ENCODE data around the gene C4orf50. TPM values are rescaled to one million over a fixed set of nuclear protein-coding genes. Genes with fewer than 3 reads are reported as not detected.

Gene C4orf50
- total and polyA plus RNA-seq, 2 of the 4 experiments (the other 2 are of a cell fraction), result not detected

DNA sequence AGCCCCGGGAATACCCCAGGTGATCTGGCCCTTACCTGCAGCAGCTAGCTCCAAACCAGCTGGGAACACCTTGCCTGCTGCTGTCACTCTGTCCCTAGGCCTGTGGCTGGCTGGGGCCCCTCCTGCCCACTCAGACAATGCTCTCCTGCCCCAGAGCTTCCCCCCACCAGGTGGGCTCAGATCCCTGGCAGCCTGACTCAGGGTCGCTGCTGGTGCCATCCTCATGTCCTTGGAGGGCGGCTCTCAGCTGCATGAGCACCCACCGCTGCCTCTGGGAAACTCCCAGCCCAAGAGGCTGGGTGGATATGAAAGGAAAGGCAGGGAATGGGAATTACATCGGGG is 15.8 kb downstream of the C4orf50 start:
- dilution Hi-C loops (cut with HindIII; ENCODE audit: low sequenced_read_pairs, unreplicated experiment) (no loop called here), intact Hi-C loops (cut with micrococcal nuclease) (no loop called here), in situ Hi-C loops (cut with MboI; ENCODE audit: low sequenced_read_pairs) (no loop called here)
- H3K23ac ChIP-seq (ENCODE audit: low read depth, low read length), result no peak overlapping the region
- no peaks in the 10 kb centered on the region for H3K27me3 ChIP-seq (ENCODE audit: control insufficient read depth, insufficient read depth, low read length)
- no peaks in the 10 kb centered on the region for H3K36me3 ChIP-seq (ENCODE audit: control insufficient read depth, insufficient read depth, low read length)
- CTCF ChIA-PET, result no interaction called here
- no peak overlapping the region for H2BK20ac ChIP-seq (ENCODE audit: low read depth, low read length)
- BruUV-seq (replicated peaks), result no TSS peak
- H3K4me3 ChIP-seq (ENCODE audit: insufficient read depth, low read depth, low read length), result no peak overlapping the region
- POLR2A ChIA-PET (ENCODE audit: unreplicated experiment), result no interaction called here
- H2BK5ac ChIP-seq (ENCODE audit: low read depth, low read length, poor library complexity, severe bottlenecking), result no peak overlapping the region
- H3K9me1 ChIP-seq (ENCODE audit: insufficient read depth, low read length), result no peaks in the 10 kb centered on the region
- H3K79me1 ChIP-seq (ENCODE audit: low read depth in 1 of 2, low read length in 2 of 2), result no peaks in the 10 kb centered on the region
- H3K4ac ChIP-seq (ENCODE audit: low read depth, low read length), result no peak overlapping the region
- H3K9ac ChIP-seq (ENCODE audit: low read depth, low read length), result no peak overlapping the region
- no peak overlapping the region for H2AK5ac ChIP-seq (ENCODE audit: low read depth, low read length)
- ATAC-seq (ENCODE audit: low read depth), result no peak
- no peak overlapping the region for H4K91ac ChIP-seq (ENCODE audit: insufficient read depth, low read depth, low read length)
- H4K20me1 ChIP-seq (ENCODE audit: insufficient read depth, low read length), result no peaks in the 10 kb centered on the region
- H4K8ac ChIP-seq (ENCODE audit: low read depth in 2 of 2, low read length in 2 of 2), result no peak overlapping the region
- H2BK15ac ChIP-seq (ENCODE audit: low read depth, low read length), result no peak overlapping the region
- TF ChIP-seq RFX5 (IDR thresholded peaks at IDR 0.05; ENCODE audit: low read depth, low read length), result no peak
- TF ChIP-seq, protein P1, sequence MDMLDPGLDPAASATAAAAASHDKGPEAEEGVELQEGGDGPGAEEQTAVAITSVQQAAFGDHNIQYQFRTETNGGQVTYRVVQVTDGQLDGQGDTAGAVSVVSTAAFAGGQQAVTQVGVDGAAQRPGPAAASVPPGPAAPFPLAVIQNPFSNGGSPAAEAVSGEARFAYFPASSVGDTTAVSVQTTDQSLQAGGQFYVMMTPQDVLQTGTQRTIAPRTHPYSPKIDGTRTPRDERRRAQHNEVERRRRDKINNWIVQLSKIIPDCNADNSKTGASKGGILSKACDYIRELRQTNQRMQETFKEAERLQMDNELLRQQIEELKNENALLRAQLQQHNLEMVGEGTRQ (IDR thresholded peaks at IDR 0.05; ENCODE audit: low read depth, low read length), result no peak
- TF ChIP-seq SMC3 (IDR thresholded peaks at IDR 0.05; ENCODE audit: low read depth, low read length), result no peak
- TF ChIP-seq RCOR1 (IDR thresholded peaks at IDR 0.05; ENCODE audit: insufficient replicate concordance, low read length), result no peak
- no peaks in the 10 kb centered on the region for H3K4me1 ChIP-seq (ENCODE audit: control insufficient read depth, insufficient read depth, low read length)
- H3K18ac ChIP-seq (ENCODE audit: low read depth, low read length), result no peak overlapping the region
- H3K9me3 ChIP-seq (ENCODE audit: control insufficient read depth, insufficient read depth, low read length), result 0 out of 2 replicates have a peak, but pooled peaks cover 3% of the 10 kb centered on the region
- WGBS, 2 experiments (ENCODE audit: extremely low coverage in 2 of 2, insufficient read length in 1 of 2), result 70% methylated on average over 2 of the region's 5 CpGs; no CpG with 5 or more reads in 1 of the 2 experiments
- H4K5ac ChIP-seq (ENCODE audit: low read depth, low read length), result no peak overlapping the region
- no peak overlapping the region for H2AFZ ChIP-seq (replicated peaks; ENCODE audit: low read length, poor library complexity)
- H2AK9ac ChIP-seq (replicated peaks; ENCODE audit: low read depth, low read length, poor library complexity), result no peak overlapping the region
- H3K4me2 ChIP-seq (ENCODE audit: low read depth, low read length), result no peak overlapping the region
- H2BK120ac ChIP-seq (ENCODE audit: low read depth, low read length), result no peak overlapping the region
- H3K27ac ChIP-seq (ENCODE audit: insufficient read depth, low read length), result no peak overlapping the region
- no peak for DNase-seq
- H3K56ac ChIP-seq (ENCODE audit: extremely low read depth, insufficient read depth, low read length), result no peak overlapping the region
- no peak overlapping the region for H3K14ac ChIP-seq (replicated peaks; ENCODE audit: low read depth, low read length)

Data from IMR-90 (cell line).